Measurements from ENCODE around the gene BIRC5. TPM values are rescaled to one million over a fixed set of nuclear protein-coding genes. Genes with fewer than 3 reads are reported as not detected.
A peak's percentile ranks its signal among the peaks of the same experiment; 100 is the strongest.
"Not testable (repeated sequence)": the region's sequence is repeated elsewhere in the genome, so short reads cannot be mapped to it uniquely, and the experiment has no call there.

BIRC5 gene
- total RNA-seq, 1 donor from 2014 or later: 22.0 TPM

- no peak for DNase-seq (ENCODE audit: low spot score)
- no peak overlapping the region for H3K27ac Mint-ChIP-seq (ENCODE audit: unreplicated experiment)
These were observed 38.9 kb downstream of the BIRC5 start for GRCh38 chr17:78252701-78253635.

GRCh38 chr17:78253636-78253945 is 39.5 kb downstream of the BIRC5 start:
- H3K4me3 Mint-ChIP-seq (ENCODE audit: unreplicated experiment): peak overlapping the region; percentile 83
- peaks cover 23% of the 10 kb centered on the region for H3K27me3 Mint-ChIP-seq (ENCODE audit: unreplicated experiment)
- DNase-seq (ENCODE audit: low spot score); H3K9me3 Mint-ChIP-seq (ENCODE audit: unreplicated experiment); H3K36me3 Mint-ChIP-seq (ENCODE audit: low read depth, unreplicated experiment): not testable (repeated sequence)
- peak overlapping the region; percentile 64 for H3K27ac Mint-ChIP-seq (ENCODE audit: unreplicated experiment)
- peaks cover 46% of the 10 kb centered on the region for H3K4me1 Mint-ChIP-seq (ENCODE audit: unreplicated experiment)

More at GRCh38 chr17:78252701-78253635, 38.9 kb downstream of the BIRC5 start:
- Mint-ChIP-seq H3K4me1 (ENCODE audit: unreplicated experiment) (peaks cover 49% of the 10 kb centered on the region), H3K36me3 (ENCODE audit: low read depth, unreplicated experiment) (peaks cover 3% of the 10 kb centered on the region), H3K4me3 (ENCODE audit: unreplicated experiment) (peak overlapping the region; percentile 76), H3K9me3 (ENCODE audit: unreplicated experiment) (no peaks in the 10 kb centered on the region), H3K27me3 (ENCODE audit: unreplicated experiment) (peaks cover 21% of the 10 kb centered on the region)
- no peak for TF ChIP-seq CTCF (IDR thresholded peaks at IDR 0.05; ENCODE audit: unreplicated experiment)

GRCh38 chr17:78253946-78254672 is 40.1 kb downstream of the BIRC5 start:
- DNase-seq (ENCODE audit: low spot score): peak; percentile 93
- Mint-ChIP-seq H3K36me3 (ENCODE audit: low read depth, unreplicated experiment) (peaks cover 3% of the 10 kb centered on the region), H3K27me3 (ENCODE audit: unreplicated experiment) (peaks cover 23% of the 10 kb centered on the region), H3K27ac (ENCODE audit: unreplicated experiment) (peak overlapping the region; percentile 64), H3K4me3 (ENCODE audit: unreplicated experiment) (peak overlapping the region; percentile 83), H3K9me3 (ENCODE audit: unreplicated experiment) (no peaks in the 10 kb centered on the region), H3K4me1 (ENCODE audit: unreplicated experiment) (peaks cover 43% of the 10 kb centered on the region)
- TF ChIP-seq CTCF (IDR thresholded peaks at IDR 0.05; ENCODE audit: unreplicated experiment): no peak

GRCh38 chr17:78255029-78255656 is 41.1 kb downstream of the BIRC5 start:
- Mint-ChIP-seq H3K9me3 (ENCODE audit: unreplicated experiment) (no peaks in the 10 kb centered on the region), H3K4me1 (ENCODE audit: unreplicated experiment) (peaks cover 44% of the 10 kb centered on the region), H3K27ac (ENCODE audit: unreplicated experiment) (no peak overlapping the region), H3K4me3 (ENCODE audit: unreplicated experiment) (no peak overlapping the region), H3K27me3 (ENCODE audit: unreplicated experiment) (peaks cover 24% of the 10 kb centered on the region), H3K36me3 (ENCODE audit: low read depth, unreplicated experiment) (peaks cover 3% of the 10 kb centered on the region)
- no peak for DNase-seq (ENCODE audit: low spot score)
- no peak for TF ChIP-seq CTCF (IDR thresholded peaks at IDR 0.05; ENCODE audit: unreplicated experiment)

- Mint-ChIP-seq H3K27me3 (ENCODE audit: unreplicated experiment) (peaks cover 26% of the 10 kb centered on the region), H3K9me3 (ENCODE audit: unreplicated experiment) (no peaks in the 10 kb centered on the region)
These were observed 42.1 kb downstream of the BIRC5 start for GRCh38 chr17:78255953-78256706.

More at GRCh38 chr17:78255953-78256706, 42.1 kb downstream of the BIRC5 start:
- DNase-seq (ENCODE audit: low spot score): no peak
- H3K4me3 Mint-ChIP-seq (ENCODE audit: unreplicated experiment): peak overlapping the region; percentile 59
- H3K27ac Mint-ChIP-seq (ENCODE audit: unreplicated experiment): peak overlapping the region; percentile 18
- TF ChIP-seq CTCF (IDR thresholded peaks at IDR 0.05; ENCODE audit: unreplicated experiment): no peak
- peaks cover 3% of the 10 kb centered on the region for H3K36me3 Mint-ChIP-seq (ENCODE audit: low read depth, unreplicated experiment)
- peaks cover 39% of the 10 kb centered on the region for H3K4me1 Mint-ChIP-seq (ENCODE audit: unreplicated experiment)

Data from endothelial cell (in vitro differentiated cells).